HuH-7 (cell line): ENCODE measurements around the gene PRXL2C.
"Not testable (repeated sequence)": the region's sequence is repeated elsewhere in the genome, so short reads cannot be mapped to it uniquely, and the experiment has no call there.

ENCODE experiments used
- DNase-seq: peaks from one replicate; pipeline ENCODE4 v3.0.0; 2011; ENCODE audit warnings: low spot score

PRXL2C gene

DNA sequence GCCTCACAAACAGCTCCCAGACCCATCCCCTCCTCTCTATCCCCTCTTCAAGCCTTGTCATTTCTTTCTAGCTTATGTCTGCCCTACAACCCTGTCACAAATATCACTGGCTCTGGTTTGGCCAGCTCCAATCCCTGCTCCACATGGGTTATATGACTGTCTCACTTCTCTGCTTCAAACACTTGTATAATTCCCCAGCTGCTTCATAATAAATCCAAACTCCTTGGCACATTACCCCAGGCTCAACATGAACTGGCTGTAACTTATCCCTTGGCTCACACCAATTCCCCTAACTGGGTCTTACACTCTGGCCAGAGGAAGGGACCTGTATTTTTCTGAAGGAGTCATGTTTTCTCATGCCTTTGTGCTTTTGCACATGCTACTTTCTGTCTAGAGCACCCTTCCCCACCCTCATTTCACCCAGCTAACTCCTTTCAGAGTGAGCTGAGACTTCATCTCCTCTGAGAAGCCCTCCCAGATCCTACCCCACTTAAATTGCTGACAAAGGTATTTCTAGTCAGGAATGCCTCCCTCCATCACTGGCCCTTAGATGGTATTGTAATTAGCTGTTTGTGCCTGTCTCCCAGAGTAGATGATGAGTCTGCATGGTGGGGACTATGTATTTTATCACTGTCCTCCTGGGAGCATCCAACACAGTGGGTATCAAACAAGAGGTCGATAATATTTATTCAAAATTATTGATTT, 5.3 kb downstream of the PRXL2C start:
- no peak for DNase-seq

DNA sequence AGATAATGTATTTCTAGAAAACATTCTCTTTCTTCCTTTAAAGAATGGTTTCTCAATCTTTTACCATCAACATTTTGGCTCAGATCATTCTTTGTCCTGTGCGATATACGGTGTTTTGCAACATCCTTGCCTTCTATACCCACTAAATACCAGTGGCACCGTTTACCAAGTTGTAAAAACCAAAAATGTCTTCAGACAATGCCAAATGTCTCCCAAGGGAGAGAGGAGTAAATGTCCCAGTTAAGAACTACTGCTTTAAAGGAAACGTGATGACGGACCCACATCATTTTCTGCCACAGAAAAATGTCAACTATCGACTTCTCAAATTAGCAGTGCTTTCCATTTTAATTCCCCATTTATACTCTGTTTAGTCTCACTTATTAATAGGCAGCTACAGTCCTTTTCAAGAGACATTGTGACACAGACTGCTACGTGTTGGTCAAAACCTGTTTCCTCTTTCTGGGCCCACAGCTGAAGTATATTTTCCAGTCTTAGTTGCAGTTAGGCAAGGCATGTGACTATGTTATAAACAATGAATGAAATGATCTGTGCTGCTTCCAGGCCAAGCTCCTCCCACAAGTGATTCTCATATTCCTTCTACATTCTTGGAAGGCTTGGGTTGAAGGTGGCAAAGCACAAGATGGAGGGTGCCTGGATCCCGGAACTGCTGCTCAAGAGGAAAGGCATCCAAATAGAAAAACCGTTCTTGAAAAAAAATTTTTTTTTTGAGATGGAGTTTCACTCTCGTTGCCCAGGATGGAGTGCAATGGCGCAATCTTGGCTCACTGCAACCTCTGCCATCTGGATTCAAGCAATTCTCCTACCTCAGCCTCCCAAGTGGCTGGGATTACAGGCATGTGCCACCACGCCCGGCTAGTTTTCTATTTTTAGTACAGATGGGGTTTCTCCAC, 8.8 kb downstream of the PRXL2C start:
- no peak for DNase-seq

DNA sequence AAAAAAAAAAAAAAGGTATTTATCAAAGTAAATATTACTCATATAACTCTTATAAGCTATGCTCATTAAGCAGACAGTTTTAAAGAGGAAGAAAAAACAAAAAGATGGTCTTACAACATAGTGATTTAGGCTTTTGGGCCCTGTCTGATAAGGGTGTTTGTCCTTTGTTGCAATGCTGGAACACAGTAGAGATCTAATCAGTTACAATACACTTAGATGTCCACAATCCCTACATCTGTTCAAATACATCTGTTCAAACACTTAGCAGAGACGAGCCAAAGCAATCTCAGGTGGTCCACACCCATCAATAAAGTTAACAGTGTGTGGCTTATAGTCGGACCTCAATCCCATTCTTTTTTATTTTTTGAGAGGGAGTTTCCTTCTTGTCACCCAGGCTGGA, 11.0 kb downstream of the PRXL2C start:
- DNase-seq = peak; percentile 37

DNA sequence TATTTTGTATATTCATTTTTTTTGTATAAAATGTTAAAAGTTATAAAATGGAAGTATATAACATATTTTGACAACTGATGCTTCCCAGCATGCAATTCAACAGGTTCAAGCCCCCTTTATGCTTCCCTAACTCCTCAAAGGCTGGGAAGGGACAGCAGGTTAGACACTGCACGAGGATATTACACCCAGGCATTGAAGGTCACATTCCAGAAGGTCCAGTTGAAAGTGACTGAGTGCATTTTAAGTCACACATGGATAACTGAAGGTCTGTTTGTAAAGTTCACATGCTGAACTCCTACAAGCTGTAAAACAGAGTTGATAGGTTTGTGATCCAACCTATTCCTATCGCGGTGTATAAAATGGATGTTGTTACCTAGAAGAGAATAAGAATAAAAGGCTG, 13.6 kb downstream of the PRXL2C start:
- DNase-seq = no peak

DNA sequence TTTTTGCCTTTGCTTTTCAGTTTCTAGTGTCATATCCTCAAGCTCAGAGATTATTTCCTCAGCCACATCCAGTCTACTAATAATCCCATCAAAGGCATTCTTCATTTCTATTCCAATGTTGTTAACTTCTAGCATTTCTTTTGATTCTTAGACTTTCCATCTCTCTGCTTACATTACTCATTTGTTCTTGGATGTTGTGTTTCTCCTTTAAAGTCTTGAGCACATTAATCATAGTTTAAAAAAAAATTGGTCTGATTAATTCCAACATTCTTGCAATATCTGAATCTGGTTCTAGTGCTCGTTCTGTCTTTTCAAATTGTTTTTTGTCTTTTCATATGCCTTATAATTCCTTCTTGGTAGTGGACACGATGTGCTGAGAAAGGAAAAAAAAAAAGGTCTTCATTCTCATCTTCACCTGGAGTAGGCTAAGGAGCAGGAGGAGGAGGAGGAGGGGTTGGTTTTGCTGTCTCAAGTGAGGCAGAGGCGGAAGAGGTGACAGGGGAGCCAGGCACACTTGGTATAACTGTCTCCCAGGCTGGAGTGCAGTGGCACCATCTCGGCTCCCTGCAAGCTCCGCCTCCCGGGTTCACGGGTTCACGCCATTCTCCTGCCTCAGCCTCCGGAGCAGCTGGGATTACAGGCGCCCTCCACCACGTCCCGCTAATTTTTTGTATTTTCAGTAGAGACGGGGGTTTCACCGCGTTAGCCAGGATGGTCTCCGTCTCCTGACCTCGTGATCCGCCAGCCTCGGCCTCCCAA, 16.3 kb downstream of the PRXL2C start:
- DNase-seq = no peak

DNA sequence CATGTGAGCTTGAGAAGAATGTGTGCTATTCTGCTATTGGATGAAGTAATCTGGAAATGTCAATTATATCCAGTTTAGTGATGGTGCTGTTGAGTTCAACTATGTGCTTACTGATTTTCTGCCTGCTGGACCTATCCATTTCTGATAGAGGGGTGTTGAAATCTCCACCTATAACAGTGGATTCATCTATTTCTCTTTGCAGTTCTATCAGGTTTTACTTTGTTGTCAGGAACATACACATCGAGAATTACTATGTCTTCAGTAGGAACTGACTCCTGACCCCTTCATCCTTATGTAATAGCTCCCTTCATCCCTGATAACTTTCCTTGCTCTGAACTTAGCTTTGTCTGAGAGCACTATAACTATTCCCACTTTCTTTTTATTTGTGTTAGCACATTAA, 18.7 kb downstream of the PRXL2C start:
- DNase-seq = no peak

DNA sequence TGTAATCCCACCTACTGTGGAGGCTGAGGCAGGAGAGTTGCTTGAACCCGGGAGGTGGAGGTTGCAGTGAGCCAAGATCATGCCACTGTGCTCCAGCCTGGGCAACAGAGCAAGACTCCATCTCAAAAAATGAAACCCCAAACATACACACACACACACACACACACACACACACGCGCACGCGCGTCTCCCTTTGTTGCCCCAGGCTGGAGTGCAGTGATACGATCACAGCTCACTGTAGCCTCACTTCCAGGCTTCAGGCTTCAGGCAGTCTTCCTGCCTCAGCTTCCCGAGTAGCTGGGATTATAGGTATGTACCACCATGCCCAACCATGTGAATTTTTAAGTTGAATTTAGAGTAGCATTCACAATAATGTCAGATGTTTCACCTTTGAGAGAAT, 21.5 kb downstream of the PRXL2C start:
- DNase-seq = not testable (repeated sequence)

DNA sequence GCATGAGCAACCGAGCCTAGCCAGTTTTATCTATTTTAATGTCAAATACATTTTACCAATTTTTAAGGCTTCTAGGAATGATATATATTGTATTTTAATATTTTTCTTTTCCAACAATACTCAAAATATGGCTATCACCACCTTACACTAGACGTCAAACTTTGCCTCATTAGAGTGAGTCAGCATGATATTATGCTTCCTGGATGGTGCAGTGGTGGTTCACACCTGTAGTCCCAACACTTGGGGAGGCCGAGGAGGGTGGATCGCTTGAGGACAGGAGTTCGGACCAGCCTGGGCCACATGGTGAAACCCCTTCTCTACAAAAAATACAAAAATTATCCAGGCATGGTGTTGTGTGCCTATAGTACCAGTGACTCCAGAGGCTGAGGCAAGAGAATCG, 28.2 kb downstream of the PRXL2C start:
- no peak for DNase-seq

DNA sequence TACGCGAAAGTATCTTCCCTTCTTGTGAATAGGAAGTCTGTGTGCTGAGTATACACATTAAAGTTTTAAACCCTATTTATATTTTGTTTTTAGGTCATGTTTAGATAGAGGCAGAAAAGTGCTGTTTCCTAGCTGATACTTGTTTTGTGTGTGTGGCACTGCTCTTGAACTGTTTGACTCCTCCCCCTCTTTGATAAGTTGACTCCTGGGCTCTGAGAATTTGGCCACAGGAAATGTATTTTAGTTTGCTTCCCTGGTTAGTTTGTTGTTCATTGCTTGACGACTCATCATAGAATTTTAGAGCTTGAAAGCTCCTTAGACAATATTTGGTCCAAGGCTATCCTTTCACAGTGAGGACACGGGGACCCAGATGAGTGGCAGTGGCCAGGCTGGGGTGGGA, 33.5 kb downstream of the PRXL2C start:
- DNase-seq = no peak

DNA sequence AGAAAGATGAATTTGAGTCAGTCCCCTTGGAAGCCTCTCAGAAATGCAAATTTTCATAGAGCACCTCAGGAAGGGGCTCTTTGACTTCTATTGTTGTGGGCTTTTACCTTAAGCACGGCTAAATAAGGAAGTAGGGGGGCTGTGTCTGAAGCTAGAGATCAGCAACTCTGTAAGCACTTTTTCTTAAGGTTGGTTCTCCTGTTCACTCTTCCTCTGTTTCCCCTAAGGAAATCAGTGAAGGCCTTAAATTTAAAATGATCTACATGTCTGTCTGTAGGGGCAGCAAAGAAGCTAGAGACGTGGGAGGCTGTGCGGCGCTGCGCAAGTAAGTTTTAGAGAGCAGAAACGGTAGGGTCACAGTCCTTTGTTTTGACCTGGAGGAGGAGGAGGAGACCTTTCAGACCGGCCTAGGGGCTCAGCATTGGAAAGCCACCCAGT, 34.3 kb downstream of the PRXL2C start:
- no peak for DNase-seq

DNA sequence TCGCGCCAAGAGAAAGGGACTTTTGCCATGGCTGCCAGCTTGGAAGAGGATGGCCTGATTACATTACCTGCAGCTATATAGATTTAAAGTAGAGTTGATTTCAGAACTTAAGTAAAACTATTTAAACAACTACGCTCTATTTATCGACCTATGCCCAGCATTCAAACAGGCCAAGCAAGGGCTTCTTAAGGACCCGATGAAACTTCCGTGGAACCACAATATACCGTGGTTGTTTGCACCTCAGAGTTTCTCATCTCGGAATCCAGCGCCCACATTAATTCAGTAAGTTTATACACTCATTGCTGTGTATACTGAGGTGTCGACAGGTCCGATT, 35.0 kb downstream of the PRXL2C start:
- no peak for DNase-seq

DNA sequence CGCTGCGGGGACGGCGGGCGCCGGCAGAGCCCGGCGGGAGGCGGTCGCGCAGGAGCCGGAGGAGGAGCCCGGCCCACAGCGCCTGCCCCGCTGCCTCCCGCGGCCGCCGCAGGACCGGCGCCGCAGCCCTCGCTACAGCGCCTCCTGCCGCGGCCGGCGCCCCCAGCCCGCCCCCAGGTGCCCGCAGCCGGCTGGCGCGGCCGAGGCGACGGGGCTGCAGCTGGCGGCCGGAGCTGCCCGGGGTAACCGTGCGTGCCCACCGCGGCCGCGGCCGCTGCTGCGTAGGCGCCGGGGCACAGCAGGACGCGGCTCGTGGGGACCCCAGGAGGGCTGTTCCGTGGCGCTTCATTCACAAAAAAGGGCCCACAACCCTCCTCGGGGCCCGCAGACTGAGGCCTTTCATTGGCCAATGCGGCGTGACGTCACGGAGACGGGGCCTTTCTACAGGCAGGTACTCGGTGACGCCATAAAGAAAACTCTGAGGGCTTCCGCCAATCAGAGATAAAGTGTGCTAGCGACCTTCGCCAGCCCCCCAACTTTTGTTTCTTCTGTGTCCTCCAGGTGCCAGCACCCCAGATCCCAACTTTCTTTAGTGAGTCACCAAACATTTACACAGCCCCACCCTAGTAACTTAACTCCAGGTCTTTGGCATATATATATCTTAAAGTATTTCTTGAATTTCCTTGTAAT, 35.5 kb downstream of the PRXL2C start, which contains the start of gene CDC14B:
Gene CDC14B (minus strand): TSS at position 353 of the 690 bp plus-strand sequence. CDS start 465 bp downstream, outside the sequence.
- peak; percentile 89 for DNase-seq

DNA sequence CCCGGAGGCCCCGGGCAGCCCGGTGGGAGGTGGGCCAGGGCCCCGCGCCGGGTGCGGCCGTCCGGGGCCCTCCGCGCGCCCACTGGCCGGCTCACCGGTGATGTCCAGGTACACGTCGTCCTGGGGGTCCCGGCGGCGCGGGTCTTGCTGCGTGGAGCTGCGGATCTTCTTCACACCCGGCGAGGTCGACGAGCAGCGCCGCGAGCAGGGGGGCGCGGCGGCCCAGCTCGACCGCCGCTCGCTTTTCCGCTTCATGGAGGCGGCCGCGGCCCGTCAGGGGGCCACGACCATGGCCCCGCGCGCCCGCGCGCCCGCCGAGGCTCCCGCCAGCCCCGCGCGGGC, 36.0 kb downstream of the PRXL2C start:
- DNase-seq = no peak

DNA sequence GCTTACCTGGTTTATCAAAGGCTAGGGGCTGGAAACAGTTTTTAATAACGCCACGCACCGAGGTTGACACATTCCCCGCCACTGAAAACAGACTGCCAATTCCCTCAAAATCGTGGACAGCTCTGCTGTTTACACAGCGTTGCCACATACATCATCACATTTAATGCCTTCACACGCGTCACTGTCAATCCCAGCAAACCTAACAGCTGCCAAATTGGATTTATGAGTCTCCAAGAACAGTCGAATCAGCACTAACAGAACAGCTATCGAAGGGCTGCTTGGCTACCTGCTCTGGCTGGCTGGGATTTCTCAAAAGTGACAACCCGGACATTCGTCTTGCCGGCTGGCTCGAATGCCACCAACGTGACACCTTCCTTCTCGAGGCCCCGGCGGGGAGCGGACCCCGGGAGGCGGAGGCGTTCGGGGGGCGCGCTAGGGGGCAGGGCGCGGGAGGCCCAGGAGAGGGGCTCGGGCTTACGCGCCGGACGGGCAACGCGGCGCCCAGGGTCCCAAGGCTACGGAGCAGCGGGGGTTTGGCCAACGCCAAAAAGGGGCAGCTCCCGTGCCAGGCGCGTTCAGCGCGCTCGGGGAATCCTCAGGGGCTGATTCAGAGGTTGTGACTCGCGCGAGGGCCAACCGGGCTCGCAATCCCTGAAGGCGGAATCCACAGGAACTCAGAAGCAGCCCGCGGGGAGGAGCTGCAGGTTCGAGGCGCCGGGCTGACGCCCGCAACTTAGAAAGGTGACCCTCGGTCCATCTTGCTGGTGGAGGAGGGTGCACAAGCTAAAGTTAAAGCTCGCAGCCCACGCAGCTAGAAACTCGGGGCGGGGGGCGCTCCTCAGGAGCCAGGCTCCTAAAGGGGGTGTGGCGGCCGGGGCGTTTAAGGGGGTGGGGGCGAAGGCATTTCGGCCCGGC, 36.7 kb downstream of the PRXL2C start:
- peak; percentile 34 for DNase-seq

DNA sequence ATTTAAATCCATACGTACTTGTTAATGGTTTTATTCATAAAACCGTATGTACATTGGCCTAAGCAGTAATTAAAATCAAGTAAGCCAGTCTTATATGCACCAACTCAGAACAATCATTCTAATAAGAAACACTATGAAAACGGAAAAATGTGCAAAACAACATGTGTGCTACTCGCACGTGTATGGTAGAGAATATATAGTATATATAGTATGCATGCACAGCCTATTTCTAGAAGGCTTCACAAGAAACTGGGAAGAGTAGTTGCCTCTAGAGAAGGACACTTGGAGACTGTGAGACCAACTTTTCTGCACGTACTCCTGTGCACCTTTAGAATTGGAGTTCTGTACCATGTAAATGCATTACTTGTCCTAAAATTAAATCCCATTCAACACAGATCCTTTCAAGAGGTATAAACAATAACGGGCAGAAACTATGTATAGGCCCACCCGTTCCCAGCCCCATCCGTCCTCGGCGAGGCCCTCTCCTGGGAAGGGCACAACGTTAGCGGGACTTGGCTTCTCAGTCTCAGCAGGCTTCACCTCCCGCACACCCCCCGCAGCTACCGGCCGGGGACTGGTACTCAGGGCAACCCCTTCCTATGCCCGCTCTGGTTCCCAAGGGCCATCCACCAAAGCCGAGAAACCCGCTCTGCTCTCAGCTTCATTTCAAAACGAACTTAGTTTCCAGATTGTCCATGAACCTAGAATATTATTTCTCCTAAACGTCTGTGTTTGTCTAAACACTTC, 37.5 kb downstream of the PRXL2C start:
- DNase-seq = no peak

DNA sequence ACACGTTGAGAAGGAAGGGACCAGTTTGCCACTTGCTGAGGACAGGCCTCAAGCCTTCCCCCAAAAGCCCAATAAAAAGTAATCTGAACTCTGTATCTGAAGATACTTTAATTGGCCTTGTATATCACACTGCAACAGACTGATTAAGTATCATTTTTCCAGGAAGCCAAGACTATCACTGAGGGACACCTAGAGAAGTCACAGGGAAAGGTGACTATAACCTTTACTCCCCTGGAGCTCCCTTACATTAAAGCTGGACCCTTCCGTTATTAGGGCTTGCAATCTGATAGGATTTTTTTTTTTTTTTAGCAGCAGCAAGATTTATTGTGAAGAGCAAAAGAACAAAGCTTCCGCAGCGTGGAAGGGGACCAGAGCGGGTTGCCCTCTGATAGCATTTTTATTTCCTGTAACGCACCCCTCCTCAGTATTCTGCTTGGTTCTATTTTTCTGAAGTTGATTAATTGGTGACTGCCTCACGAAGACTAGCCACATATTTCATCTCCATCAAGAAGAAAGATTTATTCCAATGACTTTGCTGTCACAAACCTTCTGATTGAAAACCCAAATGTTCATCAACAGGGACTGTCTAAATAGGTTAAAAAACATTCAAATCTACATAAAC, 38.2 kb downstream of the PRXL2C start:
- no peak for DNase-seq

DNA sequence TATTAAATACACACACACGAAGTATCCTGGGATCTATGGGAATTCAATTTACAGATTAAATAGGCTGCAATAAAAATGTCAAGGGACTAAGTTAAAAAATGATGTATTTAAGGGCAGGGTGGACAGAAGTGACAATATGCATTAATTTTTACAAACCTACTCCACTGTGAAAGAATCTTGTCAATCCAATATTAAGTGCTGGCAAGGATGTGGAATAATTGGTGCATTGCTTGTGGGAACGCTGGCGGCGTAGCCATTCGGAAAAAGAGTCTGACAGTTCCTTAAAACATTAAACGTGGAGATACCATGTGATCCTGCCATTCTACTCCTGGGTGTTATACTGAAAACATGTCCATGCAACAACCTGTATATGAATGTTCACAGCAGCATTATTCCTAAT, 39.7 kb downstream of the PRXL2C start:
- no peak for DNase-seq

DNA sequence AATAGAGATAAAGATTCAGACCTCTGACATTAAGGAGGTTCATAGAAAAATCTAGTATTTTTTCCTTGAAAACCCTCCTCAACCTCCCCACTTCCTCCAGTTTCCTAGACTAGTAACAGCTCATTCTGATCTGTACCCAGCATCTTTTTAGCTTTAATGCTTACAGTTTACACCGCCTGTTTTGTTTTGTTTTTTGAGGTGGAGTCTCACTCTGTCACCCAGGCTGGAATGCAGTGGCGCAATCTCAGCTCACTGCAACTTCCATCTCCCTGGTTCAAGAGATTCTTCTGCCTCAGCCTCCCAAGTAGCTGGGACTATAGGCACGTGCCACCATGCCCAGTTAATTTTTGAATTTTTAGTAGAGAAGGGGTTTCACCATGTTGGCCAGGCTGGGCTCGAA, 40.5 kb downstream of the PRXL2C start:
- not testable (repeated sequence) for DNase-seq

DNA sequence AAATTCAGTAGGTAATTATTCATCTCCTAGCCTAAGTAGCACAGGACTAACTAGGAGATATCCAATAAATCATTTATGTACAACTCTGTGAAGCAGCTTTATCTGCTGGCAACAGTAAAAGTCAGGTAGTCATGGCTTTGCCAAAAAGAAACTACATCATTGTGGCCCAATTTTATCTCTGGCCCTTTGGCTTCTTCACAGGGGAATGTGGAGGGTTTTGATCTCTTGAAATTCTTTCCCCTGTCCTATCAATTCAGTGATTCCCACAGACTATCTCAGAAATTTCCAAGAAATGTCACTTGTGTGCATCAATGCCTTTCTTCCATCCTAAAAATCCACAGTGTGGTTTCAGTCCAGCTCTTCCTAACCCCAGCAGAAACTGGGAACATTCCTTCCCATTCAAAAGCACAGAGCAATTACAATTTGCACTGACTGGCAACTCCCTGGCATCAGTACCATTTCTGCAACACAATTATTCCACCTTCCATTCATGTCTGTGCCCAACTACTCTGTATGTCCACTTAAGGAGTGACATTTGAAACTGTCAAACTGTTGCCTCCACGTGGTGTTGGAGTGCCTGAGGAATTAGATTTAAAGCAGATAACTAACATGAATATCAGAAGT, 42.0 kb downstream of the PRXL2C start:
- no peak for DNase-seq
